Measurements from ENCODE around the gene RAB3C.
"Not testable (repeated sequence)": the region's sequence is repeated elsewhere in the genome, so short reads cannot be mapped to it uniquely, and the experiment has no call there.

The RAB3C gene

DNA sequence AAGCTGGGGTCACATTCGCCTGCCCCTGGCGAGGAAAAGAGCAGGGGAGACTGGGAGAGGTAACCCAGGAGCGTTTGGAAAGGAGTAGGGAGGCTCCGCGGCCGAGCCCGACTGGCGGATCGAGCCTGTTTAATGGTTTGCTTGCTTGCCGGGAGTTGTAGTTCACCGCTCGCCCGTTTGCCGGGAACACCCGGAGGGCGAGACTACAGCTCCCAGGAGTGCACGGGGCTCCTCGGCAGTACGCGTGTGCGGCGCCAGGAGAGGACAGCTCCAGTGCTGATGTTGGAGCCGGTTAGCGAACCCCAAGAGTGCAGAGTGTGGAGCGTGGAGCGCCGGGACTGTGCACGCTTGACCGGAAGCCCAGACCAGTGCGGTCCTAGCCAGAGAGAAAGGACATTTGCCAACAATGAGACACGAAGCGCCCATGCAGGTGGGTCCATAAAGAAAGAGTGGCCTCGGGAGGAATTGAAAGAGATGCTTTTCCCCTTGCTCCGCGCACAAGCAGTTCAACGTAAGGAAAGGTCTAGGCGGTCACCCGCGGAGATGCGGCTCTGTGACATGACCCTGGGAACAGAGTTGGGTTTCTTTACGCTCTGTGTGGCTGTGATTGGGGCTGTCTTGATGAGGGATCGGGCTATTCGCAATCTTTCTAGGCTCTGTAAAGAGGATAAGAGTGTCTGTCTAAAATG lies at the start of gene RAB3C:
TSS of gene RAB3C (plus strand) at position 273 of the 689 bp plus-strand sequence. CDS start at position 407, 134 bp downstream.
- DNase-seq: peak; percentile 83

DNA sequence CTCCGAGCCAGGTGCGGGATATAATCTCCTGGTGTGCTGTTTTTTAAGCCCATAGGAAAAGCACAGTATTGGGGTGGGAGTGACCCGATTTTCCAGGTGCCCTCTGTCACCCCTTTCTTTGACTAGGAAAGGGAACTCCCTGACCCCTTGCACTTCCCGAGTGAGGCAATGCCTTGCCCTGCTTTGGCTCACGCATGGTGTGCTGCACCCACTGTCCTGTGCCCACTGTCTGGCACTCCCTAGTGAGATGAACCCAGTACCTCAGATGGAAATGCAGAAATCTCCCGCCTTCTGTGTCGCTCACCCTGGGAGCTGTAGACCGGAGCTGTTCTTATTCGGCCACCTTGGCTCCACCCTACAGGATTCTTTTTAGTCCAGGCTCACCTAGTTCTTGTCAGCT lies 40.9 kb upstream of the RAB3C start:
- not testable (repeated sequence) for DNase-seq

DNA sequence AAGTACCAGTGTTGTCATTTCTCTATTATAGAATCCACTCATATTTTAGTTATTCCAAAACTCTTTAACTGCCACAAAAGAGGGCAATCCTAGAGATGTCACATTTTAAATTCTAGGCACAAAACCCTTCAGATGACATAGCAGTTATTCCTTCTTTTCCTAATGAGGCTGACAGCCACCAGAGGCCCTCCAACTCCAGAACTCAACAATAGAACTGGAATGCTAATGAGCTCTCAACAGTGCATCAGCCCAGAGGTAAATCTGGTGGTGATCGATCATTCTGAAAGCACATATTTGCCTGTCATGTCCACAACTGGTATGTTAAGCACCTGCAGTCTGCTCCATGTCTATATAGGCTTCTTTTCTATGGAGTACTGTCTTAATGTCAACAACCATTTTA lies 40.2 kb upstream of the RAB3C start:
- DNase-seq: no peak

- DNase-seq: no peak
Observed at GRCh38 chr5:58543723-58544122, 39.2 kb upstream of the RAB3C start.

DNA sequence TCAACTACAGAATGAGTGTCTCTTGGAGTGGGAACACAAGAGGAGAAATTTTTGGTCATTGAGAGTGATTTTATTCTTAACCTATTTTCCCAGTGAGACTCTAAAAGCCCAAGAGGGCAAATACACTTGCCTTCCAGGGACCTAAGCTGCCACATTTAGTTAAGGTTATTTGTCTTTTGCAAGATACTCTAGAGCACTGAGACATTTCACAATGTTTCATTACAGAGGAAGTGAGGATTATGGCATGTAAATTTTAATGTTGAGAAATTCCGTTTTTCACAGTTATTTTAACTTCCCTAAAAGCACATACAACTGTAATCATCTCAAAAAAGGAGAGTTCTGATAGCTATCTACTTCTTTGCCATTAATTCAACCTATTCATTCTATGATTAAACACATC lies 38.7 kb upstream of the RAB3C start:
- no peak for DNase-seq

- no peak for DNase-seq
Observed at GRCh38 chr5:58544926-58545325, 37.9 kb upstream of the RAB3C start.

GRCh38 chr5:58545912-58546311 lies 37.0 kb upstream of the RAB3C start:
- DNase-seq: no peak

DNA sequence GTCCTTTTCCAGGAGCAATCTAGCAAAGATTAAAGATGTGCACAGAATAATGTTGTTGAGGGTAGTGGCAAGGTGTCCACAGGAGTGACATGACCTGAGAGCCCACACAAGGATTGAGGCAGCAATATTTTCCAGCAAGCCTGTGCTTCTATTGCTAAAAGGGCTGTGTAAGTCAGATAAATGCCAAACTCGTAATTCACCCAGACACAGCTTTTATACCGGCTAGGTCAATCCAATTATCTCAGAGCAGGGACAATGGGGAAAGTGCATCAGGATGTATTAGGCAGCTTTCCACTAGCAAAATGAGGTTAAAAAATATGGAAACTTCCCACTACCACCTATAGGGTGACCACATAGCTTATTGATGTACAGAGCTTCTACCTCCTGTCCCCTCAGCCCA lies 34.8 kb upstream of the RAB3C start:
- DNase-seq: no peak

DNA sequence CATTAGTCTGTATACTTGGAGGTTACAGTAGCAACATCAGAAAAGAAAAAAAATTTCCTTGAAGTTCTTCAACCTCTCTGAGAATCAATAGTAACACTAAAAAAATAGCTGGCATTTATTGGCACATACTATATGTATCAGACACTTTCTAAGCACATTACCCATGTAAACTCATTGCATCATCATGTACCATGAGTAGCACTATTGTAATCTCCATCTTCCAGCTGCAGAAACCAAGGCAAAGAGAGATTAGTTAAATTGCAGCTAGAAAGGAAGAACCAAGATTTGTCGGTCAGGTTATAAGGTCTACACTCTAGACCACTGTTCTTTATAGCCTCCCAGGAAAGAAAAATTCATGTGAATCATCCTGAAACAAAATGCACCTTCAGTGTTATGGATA lies 31.4 kb upstream of the RAB3C start:
- DNase-seq: no peak

- DNase-seq: peak; percentile 13
Observed at GRCh38 chr5:58557665-58558338, 25.1 kb upstream of the RAB3C start.

GRCh38 chr5:58563016-58563700 lies 19.7 kb upstream of the RAB3C start:
- DNase-seq: not testable (repeated sequence)

DNA sequence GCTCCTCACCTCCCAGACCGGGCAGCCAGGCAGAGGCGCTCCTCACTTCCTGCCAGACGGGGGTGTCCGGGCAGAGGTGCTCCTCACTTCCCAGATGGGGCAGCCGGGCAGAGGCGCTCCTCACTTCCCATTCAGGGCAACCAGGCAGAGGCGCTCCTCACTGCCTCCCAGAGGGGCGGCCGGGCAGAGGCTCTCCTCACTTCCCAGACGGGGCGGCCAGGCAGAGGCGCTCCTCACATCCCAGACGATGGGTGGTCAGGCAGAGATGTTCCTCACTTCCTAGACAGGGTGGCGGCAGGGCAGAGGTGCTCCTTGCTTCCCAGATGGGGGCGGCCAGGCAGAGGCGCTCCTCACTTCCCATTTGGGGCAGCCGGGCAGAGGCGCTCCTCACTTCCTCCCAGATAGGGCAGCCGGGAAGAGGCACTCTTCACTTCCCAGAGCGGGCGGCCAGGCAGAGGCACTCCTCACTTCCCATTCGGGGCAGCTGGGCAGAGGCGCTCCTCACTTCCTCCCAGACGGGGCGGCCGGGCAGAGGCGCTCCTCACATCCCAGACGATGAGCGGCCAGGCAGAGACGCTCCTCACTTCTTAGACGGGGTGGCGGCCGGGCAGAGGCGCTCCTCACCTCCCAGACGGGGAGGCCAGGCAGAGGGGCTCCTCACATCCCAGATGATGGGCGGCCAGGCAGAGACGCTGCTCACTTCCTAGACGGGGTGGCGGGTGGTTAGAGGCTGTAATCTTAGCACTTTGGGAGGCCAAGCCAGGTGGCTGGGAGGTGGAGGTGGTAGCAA lies 18.6 kb upstream of the RAB3C start:
- DNase-seq: not testable (repeated sequence)

- DNase-seq: no peak
Observed at GRCh38 chr5:58565033-58565432, 17.8 kb upstream of the RAB3C start.

DNA sequence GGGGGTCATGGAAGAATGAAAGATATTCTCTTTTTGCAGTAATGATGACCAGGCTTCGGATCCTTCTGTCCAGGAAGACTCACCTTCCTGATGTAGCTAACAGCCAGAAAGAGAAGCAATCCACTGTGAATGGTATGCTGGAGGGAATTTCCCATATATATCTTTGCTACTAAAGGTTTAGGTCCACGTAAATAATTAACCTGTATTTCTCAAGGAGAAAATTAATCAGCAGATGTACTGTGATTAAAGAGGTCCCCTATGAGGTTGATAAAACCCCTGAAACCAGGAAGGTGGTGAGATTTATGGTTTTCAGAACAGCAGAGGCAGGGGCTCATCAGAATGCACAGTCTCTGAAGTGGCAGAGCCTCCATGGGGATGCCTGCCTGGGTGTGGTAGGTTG lies 11.4 kb upstream of the RAB3C start:
- no peak for DNase-seq

GRCh38 chr5:58572973-58573372 lies 9.9 kb upstream of the RAB3C start:
- DNase-seq: not testable (repeated sequence)

GRCh38 chr5:58579781-58580180 lies 3.1 kb upstream of the RAB3C start:
- no peak for DNase-seq

DNA sequence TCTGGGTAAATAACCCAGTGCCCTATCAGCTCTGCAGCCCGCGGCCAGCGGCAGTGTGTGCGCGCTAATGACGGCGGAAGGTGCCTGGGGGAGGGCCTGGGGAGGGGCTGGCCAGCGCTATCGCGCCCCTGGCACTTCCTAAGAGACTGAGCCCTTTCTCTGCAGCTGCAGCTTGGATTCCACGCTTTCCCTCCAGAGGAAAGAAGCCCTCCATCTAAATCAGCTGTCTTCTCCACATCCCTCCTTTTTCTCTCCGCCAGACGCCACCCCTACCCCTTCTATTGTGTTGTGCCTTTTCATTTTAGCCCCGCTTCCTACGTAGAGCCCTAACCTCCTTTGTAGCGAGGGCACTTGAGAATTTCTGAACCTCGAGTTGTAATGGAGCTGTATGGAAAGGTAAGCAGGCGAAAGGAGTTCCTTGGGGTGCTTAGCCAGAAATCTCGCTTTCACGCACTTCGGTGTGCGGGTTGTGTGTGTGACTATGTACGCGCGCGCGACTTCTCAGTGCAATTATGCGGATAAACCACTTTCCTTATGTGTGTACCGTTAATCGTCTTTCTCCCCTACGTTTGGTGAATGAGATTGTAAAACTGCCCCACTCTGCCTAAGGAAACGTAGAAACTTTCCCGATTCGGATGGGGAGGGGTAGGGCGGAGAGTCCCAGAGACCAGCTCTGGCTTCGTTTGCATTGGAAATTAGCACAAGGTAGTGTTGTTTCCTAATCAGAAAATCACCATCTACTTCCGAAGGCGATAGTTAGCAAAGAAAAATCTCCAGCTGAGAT lies 664 bp upstream of the RAB3C start:
- DNase-seq: no peak

- DNase-seq: no peak
Observed at GRCh38 chr5:58595952-58596351, 13.1 kb downstream of the RAB3C start.

DNA sequence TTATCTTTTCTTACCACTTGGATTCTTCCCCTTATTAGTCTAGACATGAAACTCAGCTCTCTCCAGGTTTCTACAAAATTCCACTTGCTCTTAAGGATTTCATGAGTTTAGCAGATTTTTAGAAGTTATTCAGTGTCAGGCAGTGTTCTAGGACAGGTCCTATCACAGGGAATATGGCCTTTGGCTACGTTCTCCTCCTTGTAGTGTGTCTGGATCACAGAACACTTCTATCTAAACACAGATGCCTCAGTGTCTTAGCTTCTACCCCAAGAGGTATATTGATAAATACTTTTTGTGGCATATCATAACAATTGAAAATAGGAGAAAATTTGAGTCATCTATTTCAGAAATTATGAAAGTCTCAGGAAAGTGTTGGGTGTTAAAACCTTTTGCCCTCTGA lies 15.6 kb downstream of the RAB3C start:
- no peak for DNase-seq

DNA sequence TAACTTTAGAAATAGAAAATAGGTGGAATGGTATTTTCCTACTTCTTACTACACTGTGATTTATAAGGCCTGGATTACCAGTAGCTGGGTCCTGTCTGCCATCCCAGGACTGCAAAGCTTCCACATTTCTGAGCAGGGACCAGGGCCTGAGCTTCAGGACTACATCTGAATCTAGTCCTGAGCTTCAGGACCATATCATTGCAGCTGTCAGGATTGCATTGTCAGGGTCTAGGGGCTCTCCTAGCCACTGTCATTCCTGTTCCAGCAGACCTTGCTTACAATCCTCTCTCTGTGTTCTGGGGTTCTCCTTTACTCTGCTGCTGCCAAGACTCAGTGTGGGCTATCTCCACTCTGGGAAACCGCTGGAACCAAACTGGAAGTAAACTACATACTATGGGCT lies 16.3 kb downstream of the RAB3C start:
- DNase-seq: no peak

GRCh38 chr5:58600613-58601012 lies 17.7 kb downstream of the RAB3C start:
- peak; percentile 25 for DNase-seq

- not testable (repeated sequence) for DNase-seq
Observed at GRCh38 chr5:58602889-58603288, 20.0 kb downstream of the RAB3C start.
